Activated CD8-positive, alpha-beta memory T cell treated with anti-CD3 and anti-CD28 coated beads, Interleukin-2, amount 50 U/mL, for 24 hours (primary cell): ENCODE data around the gene CLTCL1.

Experiments
- DNase-seq: peaks from one replicate; pipeline ENCODE4 v3.0.0-alpha.2; 2020; ENCODE audit errors: extremely low read depth

Gene CLTCL1

GRCh38 chr22:19132153-19132552 is 159.4 kb downstream of the CLTCL1 start:
- DNase-seq = no peak

DNA sequence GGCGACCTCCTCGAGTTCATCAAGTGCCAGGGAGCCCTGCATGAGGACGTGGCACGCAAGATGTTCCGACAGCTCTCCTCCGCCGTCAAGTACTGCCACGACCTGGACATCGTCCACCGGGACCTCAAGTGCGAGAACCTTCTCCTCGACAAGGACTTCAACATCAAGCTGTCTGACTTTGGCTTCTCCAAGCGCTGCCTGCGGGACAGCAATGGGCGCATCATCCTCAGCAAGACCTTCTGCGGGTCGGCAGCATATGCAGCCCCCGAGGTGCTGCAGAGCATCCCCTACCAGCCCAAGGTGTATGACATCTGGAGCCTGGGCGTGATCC is 159.9 kb downstream of the CLTCL1 start:
- DNase-seq = no peak

- no peak for DNase-seq
Measured at GRCh38 chr22:19130959-19131684, 160.4 kb downstream of the CLTCL1 start, which contains the start of gene TSSK2. TSSK2 (plus strand) TSS chr22:19131308; CDS start chr22:19131400, 92 bp downstream.

- no peak for DNase-seq
Measured at GRCh38 chr22:19129871-19130270, 161.6 kb downstream of the CLTCL1 start.
